Measurements from ENCODE around the gene UBE2L5.

Gene UBE2L5

GRCh38 chr13:30473675-30474074 lies 51.4 kb downstream of the UBE2L5 start:
- FAIRE-seq (no peak), DNase-seq (ENCODE audit: insufficient read length, low spot score) (no peak)
- no peak for TF ChIP-seq CTCF (IDR thresholded peaks at IDR 0.05; ENCODE audit: insufficient read depth, missing control alignments)

GRCh38 chr13:30477346-30478195 lies 55.3 kb downstream of the UBE2L5 start:
- no peak for TF ChIP-seq CTCF (IDR thresholded peaks at IDR 0.05; ENCODE audit: insufficient read depth, missing control alignments)
- FAIRE-seq (no peak), DNase-seq (ENCODE audit: insufficient read length, low spot score) (no peak)

All from D721Med (cell line).